HepG2 (cell line): ENCODE data around the gene CGA. TPM values are rescaled to one million over a fixed set of nuclear protein-coding genes. Genes with fewer than 3 reads are reported as not detected.
A peak's percentile ranks its signal among the peaks of the same experiment; 100 is the strongest.

Experiments
- AGO2 ChIP-seq: fragments of 200-400 bp; formaldehyde crosslinking; optimal IDR thresholded peaks from 2 replicates; pipeline ENCODE3; 2017; ENCODE audit warnings: mild to moderate bottlenecking, low read depth, low read length, moderate library complexity
- ETV5 ChIP-seq: IDR thresholded peaks from 2 replicates; pipeline ENCODE4 v1.6.1; 2018; ENCODE audit warnings: missing biosample characterization, missing genetic modification reagents, inconsistent platforms, borderline replicate concordance
- ISX ChIP-seq: sonication (generic); formaldehyde crosslinking; conservative IDR thresholded peaks from 2 replicates; pipeline ENCODE4 v1.5.0; 2020; ENCODE audit warnings: missing genetic modification reagents
- JDP2 ChIP-seq: sonication (generic); formaldehyde crosslinking; IDR thresholded peaks from 2 replicates; pipeline ENCODE4 v1.8.1; 2022; ENCODE audit warnings: missing genetic modification reagents, borderline replicate concordance
- MAFF ChIP-seq: IDR thresholded peaks from 2 replicates; pipeline ENCODE4 v1.6.1; 2011; ENCODE audit warnings: low read depth, low read length, improper control_type of control experiment
- MAFG ChIP-seq: sonication (generic); formaldehyde crosslinking; IDR thresholded peaks from 2 replicates; pipeline ENCODE4 v1.5.1; 2020; ENCODE audit warnings: mild to moderate bottlenecking, missing genetic modification reagents
- MTF2 ChIP-seq: sonication (generic); formaldehyde crosslinking; IDR thresholded peaks from 2 replicates; pipeline ENCODE4 v1.5.0; 2020; ENCODE audit warnings: missing genetic modification reagents, borderline replicate concordance
- RFX3 ChIP-seq: IDR thresholded peaks from 2 replicates; pipeline ENCODE4 v1.6.1; 2016; ENCODE audit warnings: missing biosample characterization, missing genetic modification reagents
- TBX2 ChIP-seq: sonication (generic); formaldehyde crosslinking; IDR thresholded peaks from 2 replicates; pipeline ENCODE4 v1.5.0; 2020; ENCODE audit warnings: missing genetic modification reagents, mild to moderate bottlenecking, borderline replicate concordance
- TCF7L2 ChIP-seq: IDR thresholded peaks from 2 replicates; pipeline ENCODE4 v1.6.1; 2011; ENCODE audit warnings: mild to moderate bottlenecking, low read depth, low read length, moderate library complexity
- THAP11 ChIP-seq: IDR thresholded peaks from 2 replicates; pipeline ENCODE4 v1.6.1; 2016; ENCODE audit warnings: missing biosample characterization, missing genetic modification reagents
- ZBTB3 ChIP-seq: sonication (generic); formaldehyde crosslinking; IDR thresholded peaks from 2 replicates; pipeline ENCODE4 v1.4.0; 2020; ENCODE audit warnings: low read depth, mild to moderate bottlenecking, moderate library complexity, missing genetic modification reagents, borderline replicate concordance
- ZBTB8A ChIP-seq: sonication (generic); formaldehyde crosslinking; IDR thresholded peaks from 2 replicates; pipeline ENCODE4 v1.4.0; 2020; ENCODE audit warnings: mild to moderate bottlenecking, low read depth, missing genetic modification reagents, borderline replicate concordance
- ZFP90 ChIP-seq: sonication (generic); formaldehyde crosslinking; IDR thresholded peaks from 2 replicates; pipeline ENCODE4 v1.8.0; 2022; ENCODE audit warnings: missing genetic modification reagents, mild to moderate bottlenecking, inconsistent platforms, borderline replicate concordance
- ZNF337 ChIP-seq: sonication (generic); formaldehyde crosslinking; IDR thresholded peaks from 2 replicates; pipeline ENCODE4 v1.5.1; 2020; ENCODE audit warnings: missing genetic modification reagents, low read depth, mild to moderate bottlenecking, borderline replicate concordance
- ZNF44 ChIP-seq: sonication (generic); formaldehyde crosslinking; IDR thresholded peaks from 2 replicates; pipeline ENCODE4 v1.5.1; 2020; ENCODE audit warnings: mild to moderate bottlenecking, missing genetic modification reagents
- ZNF577 ChIP-seq: sonication (generic); formaldehyde crosslinking; IDR thresholded peaks from 2 replicates; pipeline ENCODE4 v1.4.0; 2020; ENCODE audit warnings: mild to moderate bottlenecking, low read depth, missing genetic modification reagents, borderline replicate concordance
- ZNF589 ChIP-seq: sonication (generic); formaldehyde crosslinking; conservative IDR thresholded peaks from 2 replicates; pipeline ENCODE4 v1.8.0; 2022; ENCODE audit warnings: mild to moderate bottlenecking, moderate library complexity, missing genetic modification reagents
- polyA plus RNA-seq, 8 experiments: library from polyadenylated mRNA; depleted of rRNA in 3 of 8; stranded (reverse) in 7 of 8; unstranded in 1 of 8; fragments of >200 nt; fragmentation: Illumina TruSeq in 4 of 8; extraction: Trizol in 4 of 8; gene quantifications; 2 replicates each; pipeline versions ENCODE4 v1.2.1 to v1.2.3, GENCODE V29; 2011 to 2016; ENCODE audit warnings: low read depth in 4 of 8, missing spikeins in 1 of 8, mixed read lengths in 1 of 8; ENCODE audit not compliant: insufficient read depth in 1 of 8
- total RNA-seq, 5 experiments: library from RNA; depleted of rRNA; stranded (reverse); fragments of >200 nt; fragmentation: Illumina TruSeq; extraction: Trizol; gene quantifications; 2 replicates each; pipeline ENCODE4 v1.2.3, GENCODE V29; 2016; ENCODE audit warnings: low read depth in 1 of 5
- TF ChIP-seq, protein P1 (sequence below): IDR thresholded peaks from 2 replicates; pipeline ENCODE4 v1.6.1; 2016
- TF ChIP-seq, protein P2 (sequence below): sonication (generic); formaldehyde crosslinking; IDR thresholded peaks from 2 replicates; pipeline ENCODE4 v1.4.0; 2020; ENCODE audit warnings: missing genetic modification reagents, borderline replicate concordance
- TF ChIP-seq, protein P3 (sequence below): sonication (generic); formaldehyde crosslinking; IDR thresholded peaks from 2 replicates; pipeline ENCODE4 v1.8.1; 2023; ENCODE audit warnings: mild to moderate bottlenecking, moderate library complexity, missing genetic modification reagents
- TF ChIP-seq, protein P4 (sequence below): sonication (generic); formaldehyde crosslinking; IDR thresholded peaks from 2 replicates; pipeline ENCODE4 v1.4.0; 2020; ENCODE audit warnings: mild to moderate bottlenecking, missing genetic modification reagents

The CGA gene
- total and polyA plus RNA-seq, 2 of the 13 experiments (the other 11 are each of a cell fraction or from before 2014, with no cell fraction given), result 0.09 TPM; not detected in 1

DNA sequence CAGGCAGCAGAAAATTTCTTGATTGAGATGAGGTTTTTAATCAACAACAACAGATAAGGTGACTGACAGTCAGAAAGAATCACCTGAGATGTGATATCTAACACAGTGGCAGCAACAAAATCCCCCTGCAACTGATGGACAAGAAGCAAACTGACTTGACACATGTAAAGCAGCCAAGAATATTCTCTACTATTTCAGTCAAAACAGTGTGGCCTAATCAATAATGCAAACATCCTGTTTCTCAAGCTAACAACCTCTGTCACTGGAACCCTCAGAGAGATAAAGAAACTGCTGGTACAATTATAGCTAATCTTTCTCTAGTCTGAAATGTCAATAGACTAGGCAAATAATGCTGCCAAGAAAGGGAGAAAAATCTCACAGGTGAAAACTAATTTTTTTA is 4.6 kb upstream of the CGA start (continued):
- TF ChIP-seq, protein P1, sequence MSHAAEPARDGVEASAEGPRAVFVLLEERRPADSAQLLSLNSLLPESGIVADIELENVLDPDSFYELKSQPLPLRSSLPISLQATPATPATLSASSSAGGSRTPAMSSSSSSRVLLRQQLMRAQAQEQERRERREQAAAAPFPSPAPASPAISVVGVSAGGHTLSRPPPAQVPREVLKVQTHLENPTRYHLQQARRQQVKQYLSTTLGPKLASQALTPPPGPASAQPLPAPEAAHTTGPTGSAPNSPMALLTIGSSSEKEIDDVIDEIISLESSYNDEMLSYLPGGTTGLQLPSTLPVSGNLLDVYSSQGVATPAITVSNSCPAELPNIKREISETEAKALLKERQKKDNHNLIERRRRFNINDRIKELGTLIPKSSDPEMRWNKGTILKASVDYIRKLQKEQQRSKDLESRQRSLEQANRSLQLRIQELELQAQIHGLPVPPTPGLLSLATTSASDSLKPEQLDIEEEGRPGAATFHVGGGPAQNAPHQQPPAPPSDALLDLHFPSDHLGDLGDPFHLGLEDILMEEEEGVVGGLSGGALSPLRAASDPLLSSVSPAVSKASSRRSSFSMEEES (CRISPR knock-in tag), result no peak
- TF ChIP-seq ZNF589 (CRISPR knock-in tag), result no peak
- TF ChIP-seq MAFG (CRISPR knock-in tag), result no peak
- TF ChIP-seq, protein P2, sequence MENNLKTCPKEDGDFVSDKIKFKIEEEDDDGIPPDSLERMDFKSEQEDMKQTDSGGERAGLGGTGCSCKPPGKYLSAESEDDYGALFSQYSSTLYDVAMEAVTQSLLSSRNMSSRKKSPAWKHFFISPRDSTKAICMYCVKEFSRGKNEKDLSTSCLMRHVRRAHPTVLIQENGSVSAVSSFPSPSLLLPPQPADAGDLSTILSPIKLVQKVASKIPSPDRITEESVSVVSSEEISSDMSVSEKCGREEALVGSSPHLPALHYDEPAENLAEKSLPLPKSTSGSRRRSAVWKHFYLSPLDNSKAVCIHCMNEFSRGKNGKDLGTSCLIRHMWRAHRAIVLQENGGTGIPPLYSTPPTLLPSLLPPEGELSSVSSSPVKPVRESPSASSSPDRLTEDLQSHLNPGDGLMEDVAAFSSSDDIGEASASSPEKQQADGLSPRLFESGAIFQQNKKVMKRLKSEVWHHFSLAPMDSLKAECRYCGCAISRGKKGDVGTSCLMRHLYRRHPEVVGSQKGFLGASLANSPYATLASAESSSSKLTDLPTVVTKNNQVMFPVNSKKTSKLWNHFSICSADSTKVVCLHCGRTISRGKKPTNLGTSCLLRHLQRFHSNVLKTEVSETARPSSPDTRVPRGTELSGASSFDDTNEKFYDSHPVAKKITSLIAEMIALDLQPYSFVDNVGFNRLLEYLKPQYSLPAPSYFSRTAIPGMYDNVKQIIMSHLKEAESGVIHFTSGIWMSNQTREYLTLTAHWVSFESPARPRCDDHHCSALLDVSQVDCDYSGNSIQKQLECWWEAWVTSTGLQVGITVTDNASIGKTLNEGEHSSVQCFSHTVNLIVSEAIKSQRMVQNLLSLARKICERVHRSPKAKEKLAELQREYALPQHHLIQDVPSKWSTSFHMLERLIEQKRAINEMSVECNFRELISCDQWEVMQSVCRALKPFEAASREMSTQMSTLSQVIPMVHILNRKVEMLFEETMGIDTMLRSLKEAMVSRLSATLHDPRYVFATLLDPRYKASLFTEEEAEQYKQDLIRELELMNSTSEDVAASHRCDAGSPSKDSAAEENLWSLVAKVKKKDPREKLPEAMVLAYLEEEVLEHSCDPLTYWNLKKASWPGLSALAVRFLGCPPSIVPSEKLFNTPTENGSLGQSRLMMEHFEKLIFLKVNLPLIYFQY (CRISPR knock-in tag), result 0 out of 2 replicates have a peak, but pooled peaks have one; percentile 39
- no peak for TF ChIP-seq ZNF577 (CRISPR knock-in tag)
- no peak for TF ChIP-seq ZNF44 (CRISPR knock-in tag)
- no peak for TF ChIP-seq TCF7L2
- TF ChIP-seq, protein P3, sequence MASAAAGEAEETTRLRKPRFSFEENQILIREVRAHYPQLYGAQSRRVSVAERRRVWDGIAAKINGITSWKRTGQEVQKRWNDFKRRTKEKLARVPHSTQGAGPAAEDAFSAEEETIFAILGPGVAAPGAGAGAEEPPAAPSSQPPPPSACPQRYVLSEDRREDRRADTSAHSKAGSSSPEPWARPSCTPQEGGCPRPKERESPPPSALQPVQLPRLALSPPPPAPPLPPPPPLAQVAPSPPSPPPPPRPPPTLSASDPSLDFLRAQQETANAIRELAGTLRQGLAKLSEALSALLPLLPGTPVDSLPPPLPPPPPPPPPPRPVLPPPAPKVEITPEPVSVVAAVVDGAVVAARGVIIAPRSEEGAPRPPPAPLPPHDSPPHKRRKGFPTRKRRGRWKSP, result no peak
- TF ChIP-seq ETV5, result peak; percentile 93
- TF ChIP-seq ZBTB3 (CRISPR knock-in tag), result peak; percentile 71; the same call in 1 of the 2 replicates
- TF ChIP-seq MAFF, result no peak
- TF ChIP-seq AGO2, result no peak
- TF ChIP-seq, protein P4, sequence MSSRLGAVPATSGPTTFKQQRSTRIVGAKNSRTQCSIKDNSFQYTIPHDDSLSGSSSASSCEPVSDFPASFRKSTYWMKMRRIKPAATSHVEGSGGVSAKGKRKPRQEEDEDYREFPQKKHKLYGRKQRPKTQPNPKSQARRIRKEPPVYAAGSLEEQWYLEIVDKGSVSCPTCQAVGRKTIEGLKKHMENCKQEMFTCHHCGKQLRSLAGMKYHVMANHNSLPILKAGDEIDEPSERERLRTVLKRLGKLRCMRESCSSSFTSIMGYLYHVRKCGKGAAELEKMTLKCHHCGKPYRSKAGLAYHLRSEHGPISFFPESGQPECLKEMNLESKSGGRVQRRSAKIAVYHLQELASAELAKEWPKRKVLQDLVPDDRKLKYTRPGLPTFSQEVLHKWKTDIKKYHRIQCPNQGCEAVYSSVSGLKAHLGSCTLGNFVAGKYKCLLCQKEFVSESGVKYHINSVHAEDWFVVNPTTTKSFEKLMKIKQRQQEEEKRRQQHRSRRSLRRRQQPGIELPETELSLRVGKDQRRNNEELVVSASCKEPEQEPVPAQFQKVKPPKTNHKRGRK, result no peak
- peak; percentile 25; the same call in 1 of the 2 replicates for TF ChIP-seq THAP11 (CRISPR knock-in tag)
- no peak for TF ChIP-seq JDP2 (CRISPR knock-in tag)
- no peak for TF ChIP-seq MTF2 (CRISPR knock-in tag)
- no peak for TF ChIP-seq ZBTB8A (CRISPR knock-in tag)
- TF ChIP-seq ZNF337, result no peak
- TF ChIP-seq RFX3 (CRISPR knock-in tag), result no peak
- peak; percentile 71 for TF ChIP-seq TBX2
- no peak for TF ChIP-seq ISX
- no peak for TF ChIP-seq ZFP90
